GM19238 (cell line): ENCODE results near the gene OPALIN.

Experiments used
- DNase-seq: peaks from one replicate; pipeline ENCODE4 v3.0.0; 2011; ENCODE audit warnings: low spot score; ENCODE audit not compliant: insufficient read length

OPALIN gene

DNA sequence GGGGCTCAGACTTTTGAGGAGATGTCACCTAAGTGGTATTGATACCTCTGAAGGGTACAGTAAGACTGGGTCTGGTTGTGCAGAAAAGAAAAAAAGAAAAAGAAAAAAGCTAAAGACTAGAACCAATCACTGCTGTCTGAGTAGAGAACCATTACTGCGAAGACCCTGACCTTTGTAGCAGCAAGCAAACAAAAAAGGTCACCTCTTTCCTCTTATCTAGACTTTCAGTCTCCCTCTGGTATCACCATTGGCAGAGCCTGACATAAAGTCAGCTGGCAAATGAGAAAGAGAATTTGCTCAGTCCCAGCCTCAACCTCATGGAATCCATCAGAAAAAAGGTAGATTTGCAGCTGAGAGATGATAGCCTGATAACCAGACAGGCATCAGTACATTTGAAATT is 57.2 kb downstream of the OPALIN start:
- no peak for DNase-seq

- no peak for DNase-seq
Measured at GRCh38 chr10:96299383-96299782, 59.4 kb downstream of the OPALIN start.

- no peak for DNase-seq
Measured at GRCh38 chr10:96298362-96298761, 60.4 kb downstream of the OPALIN start.

DNA sequence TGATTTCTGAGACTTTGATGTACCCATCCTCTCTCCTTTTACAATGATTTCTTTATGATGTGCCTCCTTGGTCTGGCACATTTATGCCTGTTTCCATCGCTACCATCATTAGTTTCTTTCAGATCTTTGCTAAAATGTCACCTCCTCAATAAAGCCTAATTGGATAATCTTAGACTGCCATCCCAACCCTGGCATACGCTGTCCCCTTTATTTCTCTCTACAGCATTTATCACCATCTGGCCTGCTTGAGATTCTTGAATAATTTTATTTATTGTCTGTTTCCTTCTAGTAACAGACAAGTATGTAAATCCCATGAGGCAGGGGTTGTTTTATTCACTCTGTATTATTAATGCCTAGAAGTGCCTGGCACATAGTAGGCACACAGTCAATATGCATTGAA is 61.3 kb downstream of the OPALIN start:
- no peak for DNase-seq

DNA sequence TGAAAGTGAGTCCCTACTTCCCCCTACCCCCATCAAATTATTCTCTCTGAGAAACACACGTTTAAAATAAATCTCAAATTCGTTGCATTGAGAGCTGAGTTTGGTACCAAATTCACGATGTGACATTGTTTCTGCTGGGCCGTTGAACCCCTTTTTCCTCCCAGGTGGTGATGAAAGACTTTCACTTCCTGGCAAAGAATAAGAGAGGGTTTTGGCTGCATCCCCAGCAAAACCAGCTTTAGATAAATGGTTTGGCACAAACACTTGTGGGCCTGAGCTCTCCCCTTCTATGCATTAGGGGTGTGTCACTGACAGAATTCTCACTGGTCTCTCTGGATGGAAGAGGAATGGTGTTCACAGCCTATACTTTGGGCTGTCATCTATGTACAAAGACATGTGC is 63.3 kb downstream of the OPALIN start:
- no peak for DNase-seq
